HG03196 (cell line): ENCODE measurements around the gene APAF1.
"Not testable (repeated sequence)": the region's sequence is repeated elsewhere in the genome, so short reads cannot be mapped to it uniquely, and the experiment has no call there.

Source experiments
- ATAC-seq: cut with Tn5 transposase; IDR thresholded peaks from one replicate; pipeline ENCODE4 v1.9.1; 2021; ENCODE audit not compliant: unreplicated experiment

The APAF1 gene

GRCh38 chr12:98644712-98645571 lies at the start of gene APAF1, which contains the start of gene IKBIP:
Gene APAF1 (plus strand): TSS chr12:98645290. CDS start chr12:98648360, 3,070 bp downstream.
Gene IKBIP (minus strand): TSS chr12:98644788. CDS start chr12:98644701, 87 bp downstream.
- peak; percentile 84 for ATAC-seq

- not testable (repeated sequence) for ATAC-seq
Observed at GRCh38 chr12:98597313-98597712, 47.8 kb upstream of the APAF1 start.

- no peak for ATAC-seq
Observed at GRCh38 chr12:98601924-98602323, 43.2 kb upstream of the APAF1 start.

DNA sequence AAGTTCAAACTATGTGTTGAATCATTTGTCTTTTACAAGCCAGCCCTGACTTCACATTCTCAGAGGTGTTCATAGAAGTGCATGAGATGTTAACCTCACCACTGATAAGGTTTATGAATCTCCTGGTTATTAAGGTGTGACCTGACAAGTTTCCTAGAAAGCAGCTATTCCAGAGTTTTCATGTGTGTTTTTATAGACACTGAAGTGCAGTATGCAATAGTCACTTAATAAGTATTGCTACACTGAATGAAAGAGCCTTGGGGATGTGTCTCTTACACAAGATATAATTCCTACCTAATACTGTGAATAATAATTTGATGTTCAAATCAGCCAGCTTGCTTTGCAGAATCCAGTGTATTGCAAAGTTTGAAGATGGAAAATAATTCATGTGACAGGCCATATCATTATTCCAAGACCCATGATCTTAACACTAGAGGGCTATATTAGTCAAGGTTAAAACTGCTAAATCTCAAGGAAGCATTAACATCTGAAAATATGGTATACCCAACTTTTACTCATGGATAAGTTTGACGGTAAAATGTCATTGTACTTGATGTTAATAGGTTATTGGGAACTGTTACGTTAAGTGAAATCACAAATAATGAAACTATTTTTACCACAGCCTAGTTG lies 38.6 kb upstream of the APAF1 start:
- no peak for ATAC-seq

- no peak for ATAC-seq
Observed at GRCh38 chr12:98610596-98610995, 34.5 kb upstream of the APAF1 start.

DNA sequence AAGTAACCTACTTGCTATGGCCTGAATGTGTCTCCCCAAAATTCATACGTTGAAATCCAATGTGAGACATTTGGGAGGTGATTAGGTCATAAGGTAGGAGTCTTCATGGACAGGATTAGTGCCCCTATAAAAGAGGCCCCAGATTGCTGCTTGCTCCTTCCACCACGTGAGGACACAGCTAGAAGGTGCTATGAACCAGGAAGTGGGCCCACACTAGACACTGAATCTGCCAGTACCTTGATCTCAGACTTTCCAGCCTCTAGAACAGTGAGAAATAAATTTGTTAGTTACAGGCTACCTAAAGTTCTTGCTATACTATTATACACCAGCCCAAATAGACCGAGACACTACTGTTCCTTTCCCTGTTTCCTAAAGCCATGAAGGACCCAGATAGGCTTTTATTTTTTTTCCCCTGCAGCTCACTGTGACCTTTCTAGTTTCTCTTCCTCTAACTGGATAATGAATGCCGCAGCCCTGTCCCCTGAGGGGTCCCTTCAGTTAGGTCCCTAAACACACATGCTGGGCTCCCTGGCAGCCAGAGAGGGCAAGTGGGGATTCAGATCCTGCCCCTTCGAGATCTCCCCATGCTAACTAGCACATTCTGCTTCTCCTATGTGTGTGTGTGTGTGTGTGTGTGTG lies 32.3 kb upstream of the APAF1 start:
- ATAC-seq, result peak; percentile 78

GRCh38 chr12:98618952-98619351 lies 26.1 kb upstream of the APAF1 start:
- ATAC-seq, result no peak

DNA sequence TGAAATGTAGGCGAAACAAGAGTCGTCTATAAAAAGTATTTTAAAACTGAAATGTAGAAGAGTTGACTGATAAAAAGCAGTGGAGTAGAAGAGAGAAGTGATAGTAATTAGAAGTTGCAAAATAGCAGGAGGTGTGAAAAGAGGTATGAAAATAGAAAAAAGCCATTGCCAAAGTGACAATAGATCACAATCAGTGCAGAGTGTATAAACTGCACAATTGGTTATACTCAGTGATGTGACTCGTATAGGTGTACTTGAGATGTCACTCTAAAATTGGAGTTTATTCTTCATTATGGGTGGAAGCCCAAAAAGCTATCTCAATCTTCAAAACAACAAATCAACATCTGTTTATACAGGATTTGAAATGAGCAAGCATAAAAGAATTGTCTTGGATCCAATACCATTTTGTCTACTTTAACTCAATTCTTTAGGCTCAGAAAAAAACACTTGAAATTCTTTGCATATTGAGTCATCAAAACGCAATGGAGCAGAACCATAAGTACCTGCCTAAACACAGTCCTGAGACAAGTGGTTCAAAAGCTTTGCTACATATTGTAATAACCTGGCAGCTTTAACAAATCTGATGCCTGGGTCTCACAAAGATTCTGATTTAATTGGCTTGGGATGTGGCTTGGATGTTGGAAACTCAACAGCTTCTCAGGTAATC lies 9.3 kb upstream of the APAF1 start:
- ATAC-seq, result peak; percentile 75

- no peak for ATAC-seq
Observed at GRCh38 chr12:98637068-98637467, 8.0 kb upstream of the APAF1 start.

DNA sequence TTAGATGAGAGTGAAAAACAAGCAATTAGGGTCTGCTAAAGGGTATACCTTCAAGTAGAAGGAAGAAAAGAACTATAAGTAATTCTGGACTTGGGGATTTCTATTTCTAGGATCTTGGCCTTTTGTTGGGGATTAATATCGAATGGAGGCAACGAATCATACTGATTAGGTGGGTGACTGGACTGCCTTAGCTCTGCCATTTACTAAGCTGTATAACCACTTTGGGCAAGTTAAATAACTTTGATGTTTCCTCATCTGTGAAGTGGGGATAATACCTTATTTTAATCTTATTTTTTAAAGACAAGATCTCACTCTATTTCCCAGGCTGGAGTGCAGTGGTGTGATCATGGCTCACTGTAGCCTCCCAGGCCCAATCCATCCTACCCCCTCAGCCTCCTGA lies 7.1 kb upstream of the APAF1 start:
- no peak for ATAC-seq

DNA sequence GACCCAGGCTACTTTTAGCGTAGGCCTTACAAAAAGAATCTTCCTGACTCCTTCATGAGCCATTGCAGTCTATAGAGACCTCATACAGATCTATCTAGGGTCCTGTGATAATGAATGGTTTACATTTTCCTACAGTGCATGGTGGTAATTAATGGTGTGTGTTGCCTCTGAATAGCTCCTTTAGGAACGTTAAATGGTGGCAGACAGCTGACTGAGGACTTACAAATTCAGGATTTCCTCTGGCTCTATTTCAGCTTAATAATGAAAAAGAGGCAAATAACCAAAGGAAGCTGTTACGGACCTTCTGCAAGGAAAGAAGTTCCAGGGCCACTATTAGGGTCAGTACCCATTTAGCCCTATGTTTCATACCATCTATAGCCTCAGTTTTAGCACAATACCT lies 5.6 kb upstream of the APAF1 start:
- no peak for ATAC-seq

GRCh38 chr12:98642801-98643200 lies 2.3 kb upstream of the APAF1 start:
- not testable (repeated sequence) for ATAC-seq

- peak; percentile 24 for ATAC-seq
Observed at GRCh38 chr12:98644433-98644711, 718 bp upstream of the APAF1 start.

GRCh38 chr12:98645572-98646067 lies 530 bp downstream of the APAF1 start:
- peak; percentile 0 for ATAC-seq

DNA sequence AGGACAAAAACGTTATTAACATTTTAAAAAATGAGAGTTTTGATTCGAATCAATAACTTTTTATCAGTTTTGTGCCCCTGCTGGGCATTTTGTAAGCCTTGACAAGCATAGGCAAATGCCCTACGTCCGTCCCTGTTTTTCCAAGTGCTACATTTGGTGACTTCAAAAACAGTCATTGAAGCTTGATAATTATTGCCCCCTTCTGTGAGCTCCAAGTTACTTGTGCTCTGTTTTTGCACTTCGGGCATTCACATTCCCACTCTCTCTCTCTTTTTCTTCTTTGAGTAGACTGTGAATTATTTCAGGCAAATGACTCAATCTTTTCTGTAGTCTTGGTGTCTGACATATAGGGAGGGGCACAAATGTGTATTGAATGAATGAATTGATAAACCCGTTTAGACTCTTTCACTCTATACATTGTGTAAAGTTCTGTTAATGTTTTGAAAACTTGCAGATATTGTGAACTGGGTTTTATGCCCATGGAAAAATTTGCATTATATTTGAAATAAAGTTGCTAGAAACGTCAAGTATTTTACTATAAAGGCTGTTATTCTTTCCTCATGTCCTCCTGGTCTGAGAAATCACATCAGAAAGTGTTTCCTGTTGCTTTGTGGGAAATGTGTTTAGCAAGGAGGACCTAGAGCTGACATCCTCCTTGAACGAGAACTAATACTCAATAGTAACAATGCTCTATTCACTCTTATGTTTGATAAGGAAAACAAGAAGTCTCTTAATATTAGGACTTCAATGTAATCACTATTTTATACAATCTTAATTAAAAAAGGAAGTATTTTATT lies 1.4 kb downstream of the APAF1 start:
- no peak for ATAC-seq

DNA sequence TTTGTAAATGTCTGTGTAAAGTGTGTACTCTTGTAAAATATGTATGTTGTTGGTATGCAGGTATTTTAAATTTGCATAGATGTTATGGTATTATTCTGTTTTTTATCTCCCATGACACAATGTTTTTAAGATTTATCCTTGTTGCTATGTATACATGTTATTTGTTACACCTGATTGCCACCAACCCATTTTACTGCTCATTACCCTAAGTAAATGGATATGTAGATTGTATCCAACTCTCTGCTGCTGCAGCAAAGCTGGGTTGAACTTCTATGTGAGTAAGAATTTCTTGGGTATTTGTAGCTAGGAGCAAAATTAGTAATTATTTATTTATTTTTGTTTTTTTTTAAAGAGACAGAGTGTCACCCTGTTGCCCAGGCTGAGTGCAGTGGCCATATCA lies 6.2 kb downstream of the APAF1 start:
- no peak for ATAC-seq

- ATAC-seq, result no peak
Observed at GRCh38 chr12:98653866-98654493, 8.9 kb downstream of the APAF1 start.

DNA sequence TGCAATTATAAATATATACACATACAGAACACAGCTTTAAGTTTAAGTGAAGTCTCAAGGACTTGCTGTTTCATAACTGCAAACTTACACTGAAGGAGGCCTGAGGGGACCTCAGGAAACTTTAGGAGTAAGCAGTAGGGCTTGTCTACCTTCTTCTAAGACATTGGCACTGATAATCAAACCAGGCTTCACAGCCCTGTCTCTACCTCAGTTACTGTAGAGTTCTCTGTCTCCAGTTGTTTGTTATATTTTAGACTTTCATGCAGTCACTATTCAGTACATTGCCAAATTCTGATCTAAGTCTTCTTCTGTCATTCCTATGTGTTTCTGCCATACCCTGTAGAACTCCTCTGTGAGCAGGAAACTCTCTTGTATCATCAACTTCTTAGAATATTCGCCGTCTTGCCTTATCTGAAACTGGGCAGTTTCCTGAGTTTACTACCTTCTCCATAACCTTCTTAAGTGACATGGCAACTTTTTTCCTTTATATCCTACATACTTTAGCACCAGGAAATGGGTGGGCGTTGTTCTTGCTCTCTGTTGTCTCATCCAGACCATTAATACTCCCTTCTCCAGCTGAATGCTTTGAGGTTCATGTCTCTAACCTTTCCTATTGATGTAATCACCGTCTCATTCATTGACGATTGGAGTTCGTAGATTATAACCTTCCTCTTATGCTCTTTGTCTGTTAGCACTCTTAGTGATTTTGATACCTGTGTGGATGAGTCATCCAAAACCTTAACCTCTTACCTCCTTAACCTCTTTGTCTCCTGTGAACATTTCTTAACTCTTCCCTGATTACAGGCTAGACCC lies 11.4 kb downstream of the APAF1 start:
- no peak for ATAC-seq

GRCh38 chr12:98660521-98660920 lies 15.4 kb downstream of the APAF1 start:
- ATAC-seq, result no peak
